K562 (cell line): Measurements from ENCODE around the gene PRXL2A. TPM values are rescaled to one million over a fixed set of nuclear protein-coding genes. Genes with fewer than 3 reads are reported as not detected.

Experiments used
- ARID1B ChIP-seq: fragments of 450-650 bp; IDR thresholded peaks from 2 replicates; pipeline ENCODE4 v1.6.1; 2016; ENCODE audit warnings: antibody characterized with exemption, mild to moderate bottlenecking, inconsistent platforms
- BHLHE40 ChIP-seq: IDR thresholded peaks from 2 replicates; pipeline ENCODE4 v1.6.1; 2011; ENCODE audit warnings: low read length, improper control_type of control experiment
- CBFA2T3 ChIP-seq: fragments of 450-650 bp; IDR thresholded peaks from 2 replicates; pipeline ENCODE4 v1.6.1; 2017
- CBX8 ChIP-seq: fragments of 200-600 bp; sonication (generic); IDR thresholded peaks from 2 replicates; pipeline ENCODE4 v1.6.1; 2012; ENCODE audit warnings: borderline replicate concordance, mixed run types, low read depth, mild to moderate bottlenecking, moderate library complexity, mixed read lengths, low read length, control low read depth, inconsistent platforms; ENCODE audit not compliant: poor library complexity, severe bottlenecking; ENCODE audit errors: extremely low read depth
- CHD1 ChIP-seq: fragments of 200-600 bp; sonication (generic); IDR thresholded peaks from one replicate; pipeline ENCODE4 v1.6.1; 2012; ENCODE audit warnings: mild to moderate bottlenecking, moderate library complexity, low read length, inconsistent platforms
- FOS ChIP-seq: IDR thresholded peaks from 3 replicates; pipeline ENCODE4 v1.6.1; 2011; ENCODE audit not compliant: insufficient read length; ENCODE audit errors: extremely low read depth
- GABPB1 ChIP-seq: sonication (generic); formaldehyde crosslinking; IDR thresholded peaks from 2 replicates; pipeline ENCODE4 v1.8.0; 2022; ENCODE audit warnings: mild to moderate bottlenecking, missing genetic modification reagents
- GTF2E2 ChIP-seq: fragments of 200-800 bp; sonication (Bioruptor generic); IDR thresholded peaks from 2 replicates; pipeline ENCODE4 v1.6.1; 2016; ENCODE audit warnings: missing genetic modification characterization, missing compliant biosample characterization
- ILF3 ChIP-seq: fragments of 450-650 bp; IDR thresholded peaks from 2 replicates; pipeline ENCODE4 v1.6.1; 2018; ENCODE audit warnings: antibody characterized with exemption, mild to moderate bottlenecking, moderate library complexity, borderline replicate concordance
- MTF1 ChIP-seq: fragments of 250-450 bp; sonication (Bioruptor Pico); IDR thresholded peaks from 2 replicates; pipeline ENCODE4 v1.9.0; 2021; ENCODE audit warnings: moderate library complexity, mild to moderate bottlenecking, inconsistent platforms, borderline replicate concordance
- NR2C2 ChIP-seq, 2 experiments: fragments of 200-800 bp in 1 of 2; sonication (Bioruptor generic) in 1 of 2; sonication (generic) in 1 of 2; formaldehyde crosslinking in 1 of 2; IDR thresholded peaks; 2 replicates each; pipeline versions ENCODE4 v1.6.1 to v1.8.0; 2016 to 2022; ENCODE audit warnings: mild to moderate bottlenecking in 1 of 2, missing compliant biosample characterization in 1 of 2, missing genetic modification characterization in 1 of 2, missing genetic modification reagents in 1 of 2
- PHF20 ChIP-seq: fragments of 450-650 bp; IDR thresholded peaks from 2 replicates; pipeline ENCODE4 v1.6.1; 2018; ENCODE audit not compliant: partially characterized antibody
- SIN3B ChIP-seq: fragments of 450-650 bp; IDR thresholded peaks from 2 replicates; pipeline ENCODE4 v1.6.1; 2017; ENCODE audit warnings: low read depth, mild to moderate bottlenecking, moderate library complexity
- SMAD2 ChIP-seq: fragments of 150-350 bp; IDR thresholded peaks from 2 replicates; pipeline ENCODE4 v1.6.1; 2014; ENCODE audit warnings: low read depth, mild to moderate bottlenecking, low read length
- SMARCA4 ChIP-seq: fragments of 450-650 bp; IDR thresholded peaks from 2 replicates; pipeline ENCODE4 v1.6.1; 2016
- SPI1 ChIP-seq: IDR thresholded peaks from 2 replicates; pipeline ENCODE4 v1.6.1; 2011; ENCODE audit warnings: low read depth, low read length, control low read depth, borderline replicate concordance
- TAF7 ChIP-seq: fragments of 450-650 bp; IDR thresholded peaks from 2 replicates; pipeline ENCODE4 v1.6.1; 2016; ENCODE audit warnings: missing genetic modification characterization, missing compliant biosample characterization
- TRIM24 ChIP-seq, 2 experiments: fragments of 450-650 bp; IDR thresholded peaks; 2 replicates each; pipeline ENCODE4 v1.6.1; 2016
- ZKSCAN1 ChIP-seq: fragments of 150-350 bp; IDR thresholded peaks from 2 replicates; pipeline ENCODE4 v1.6.1; 2016; ENCODE audit warnings: low read depth, low read length
- ZNF143 ChIP-seq: sonication (generic); formaldehyde crosslinking; IDR thresholded peaks from 2 replicates; pipeline ENCODE4 v1.9.0; 2022; ENCODE audit warnings: mild to moderate bottlenecking, missing genetic modification reagents
- ZNF316 ChIP-seq: fragments of 450-650 bp; IDR thresholded peaks from 2 replicates; pipeline ENCODE4 v1.6.1; 2016
- ZNF507 ChIP-seq: conservative IDR thresholded peaks from 2 replicates; pipeline ENCODE4 v1.6.1; 2017; ENCODE audit warnings: missing genetic modification characterization, missing compliant biosample characterization
- ZSCAN29 ChIP-seq: fragments of 450-650 bp; IDR thresholded peaks from 2 replicates; pipeline ENCODE4 v1.6.1; 2017
- polyA plus RNA-seq, 8 experiments: library from polyadenylated mRNA; depleted of rRNA in 4 of 8; stranded (reverse) in 5 of 8; unstranded in 3 of 8; fragments of >200 nt; fragmentation: Nextera tagmentation in 2 of 8; fragmentation: Illumina TruSeq in 1 of 8; extraction: Ambion mirVana in 2 of 8; extraction: Trizol in 1 of 8; gene quantifications; 2 replicates each; pipeline versions ENCODE4 v1.2.1 to v1.2.3, GENCODE V29; 2011 to 2014; ENCODE audit warnings: inconsistent platforms in 1 of 8, missing spikeins in 1 of 8
- total RNA-seq, 7 experiments: library from RNA; depleted of rRNA in 6 of 7; stranded (reverse); fragments of >200 nt in 6 of 7; fragmentation: Illumina TruSeq in 2 of 7; extraction: Trizol in 2 of 7; gene quantifications; 2 replicates each; pipeline versions ENCODE4 v1.2.1 to v1.2.3, GENCODE V29; 2011 to 2021; ENCODE audit warnings: low replicate concordance in 1 of 7
- TF ChIP-seq, protein P1 (sequence below): fragments of 450-650 bp; formaldehyde crosslinking; IDR thresholded peaks from 2 replicates; pipeline ENCODE4 v1.4.0; 2022; ENCODE audit warnings: mild to moderate bottlenecking, moderate library complexity
- TF ChIP-seq, protein P2 (sequence below): sonication (generic); formaldehyde crosslinking; IDR thresholded peaks from 2 replicates; pipeline ENCODE4 v1.8.1; 2023; ENCODE audit warnings: mild to moderate bottlenecking, missing genetic modification reagents
- TF ChIP-seq, protein P3 (sequence below): fragments of 450-650 bp; IDR thresholded peaks from 2 replicates; pipeline ENCODE4 v1.6.1; 2016; ENCODE audit warnings: mild to moderate bottlenecking

PRXL2A gene
- total and polyA plus RNA-seq, 9 of the 15 experiments (the other 6 are each of a cell fraction or from before 2014, with no cell fraction given) = 0.14 to 1.2 (median 0.75) TPM

- peak; percentile 61; the same call in 1 of the 2 replicates for TF ChIP-seq SPI1
- TF ChIP-seq GABPB1 = no peak
- TF ChIP-seq SIN3B = no peak
- TF ChIP-seq PHF20 = no peak
- no peak for TF ChIP-seq ILF3
- TF ChIP-seq ZNF143 = no peak
- no peak for TF ChIP-seq NR2C2 (CRISPR knock-in tag; IDR thresholded peaks at IDR 0.05)
- TF ChIP-seq NR2C2 (tag; IDR thresholded peaks at IDR 0.05) = peak; percentile 41; the same call in 1 of the 2 replicates
- TF ChIP-seq ARID1B = peak; percentile 83
- no peak for TF ChIP-seq ZNF507 (tag)
- TF ChIP-seq ZKSCAN1 = no peak
- TF ChIP-seq TAF7 = no peak
- TF ChIP-seq CBFA2T3 = peak; percentile 82
- TF ChIP-seq GTF2E2 (tag) = no peak
- TF ChIP-seq FOS = no peak
- no peak for TF ChIP-seq BHLHE40
- peak; percentile 63; the same call in 1 of the 2 replicates for TF ChIP-seq SMARCA4
- TF ChIP-seq, protein P1, sequence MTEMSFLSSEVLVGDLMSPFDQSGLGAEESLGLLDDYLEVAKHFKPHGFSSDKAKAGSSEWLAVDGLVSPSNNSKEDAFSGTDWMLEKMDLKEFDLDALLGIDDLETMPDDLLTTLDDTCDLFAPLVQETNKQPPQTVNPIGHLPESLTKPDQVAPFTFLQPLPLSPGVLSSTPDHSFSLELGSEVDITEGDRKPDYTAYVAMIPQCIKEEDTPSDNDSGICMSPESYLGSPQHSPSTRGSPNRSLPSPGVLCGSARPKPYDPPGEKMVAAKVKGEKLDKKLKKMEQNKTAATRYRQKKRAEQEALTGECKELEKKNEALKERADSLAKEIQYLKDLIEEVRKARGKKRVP = no peak
- no peak for TF ChIP-seq CHD1
- TF ChIP-seq TRIM24 (IDR thresholded peaks at IDR 0.05) = peak in 1 of 2 experiments; percentile 52; a peak in 2 of 4 replicates
- no peak for TF ChIP-seq CBX8
- no peak for TF ChIP-seq ZSCAN29
- TF ChIP-seq ZNF316 = no peak
- no peak for TF ChIP-seq MTF1
- TF ChIP-seq, protein P2, sequence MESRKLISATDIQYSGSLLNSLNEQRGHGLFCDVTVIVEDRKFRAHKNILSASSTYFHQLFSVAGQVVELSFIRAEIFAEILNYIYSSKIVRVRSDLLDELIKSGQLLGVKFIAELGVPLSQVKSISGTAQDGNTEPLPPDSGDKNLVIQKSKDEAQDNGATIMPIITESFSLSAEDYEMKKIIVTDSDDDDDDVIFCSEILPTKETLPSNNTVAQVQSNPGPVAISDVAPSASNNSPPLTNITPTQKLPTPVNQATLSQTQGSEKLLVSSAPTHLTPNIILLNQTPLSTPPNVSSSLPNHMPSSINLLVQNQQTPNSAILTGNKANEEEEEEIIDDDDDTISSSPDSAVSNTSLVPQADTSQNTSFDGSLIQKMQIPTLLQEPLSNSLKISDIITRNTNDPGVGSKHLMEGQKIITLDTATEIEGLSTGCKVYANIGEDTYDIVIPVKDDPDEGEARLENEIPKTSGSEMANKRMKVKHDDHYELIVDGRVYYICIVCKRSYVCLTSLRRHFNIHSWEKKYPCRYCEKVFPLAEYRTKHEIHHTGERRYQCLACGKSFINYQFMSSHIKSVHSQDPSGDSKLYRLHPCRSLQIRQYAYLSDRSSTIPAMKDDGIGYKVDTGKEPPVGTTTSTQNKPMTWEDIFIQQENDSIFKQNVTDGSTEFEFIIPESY (CRISPR knock-in tag) = no peak
- TF ChIP-seq, protein P3, sequence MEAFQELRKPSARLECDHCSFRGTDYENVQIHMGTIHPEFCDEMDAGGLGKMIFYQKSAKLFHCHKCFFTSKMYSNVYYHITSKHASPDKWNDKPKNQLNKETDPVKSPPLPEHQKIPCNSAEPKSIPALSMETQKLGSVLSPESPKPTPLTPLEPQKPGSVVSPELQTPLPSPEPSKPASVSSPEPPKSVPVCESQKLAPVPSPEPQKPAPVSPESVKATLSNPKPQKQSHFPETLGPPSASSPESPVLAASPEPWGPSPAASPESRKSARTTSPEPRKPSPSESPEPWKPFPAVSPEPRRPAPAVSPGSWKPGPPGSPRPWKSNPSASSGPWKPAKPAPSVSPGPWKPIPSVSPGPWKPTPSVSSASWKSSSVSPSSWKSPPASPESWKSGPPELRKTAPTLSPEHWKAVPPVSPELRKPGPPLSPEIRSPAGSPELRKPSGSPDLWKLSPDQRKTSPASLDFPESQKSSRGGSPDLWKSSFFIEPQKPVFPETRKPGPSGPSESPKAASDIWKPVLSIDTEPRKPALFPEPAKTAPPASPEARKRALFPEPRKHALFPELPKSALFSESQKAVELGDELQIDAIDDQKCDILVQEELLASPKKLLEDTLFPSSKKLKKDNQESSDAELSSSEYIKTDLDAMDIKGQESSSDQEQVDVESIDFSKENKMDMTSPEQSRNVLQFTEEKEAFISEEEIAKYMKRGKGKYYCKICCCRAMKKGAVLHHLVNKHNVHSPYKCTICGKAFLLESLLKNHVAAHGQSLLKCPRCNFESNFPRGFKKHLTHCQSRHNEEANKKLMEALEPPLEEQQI = no peak
- TF ChIP-seq SMAD2 = no peak
These were observed 6.0 kb downstream of the PRXL2A start (continued) for GRCh38 chr10:80414142-80414895.
